GM21526 (cell line): ENCODE data around the gene RTN1.
"Not testable (repeated sequence)": the region's sequence is repeated elsewhere in the genome, so short reads cannot be mapped to it uniquely, and the experiment has no call there.

Source experiments
- ATAC-seq: cut with Tn5 transposase; IDR thresholded peaks from one replicate; pipeline ENCODE4 v1.9.1; 2021; ENCODE audit warnings: moderate library complexity; ENCODE audit not compliant: unreplicated experiment, low FRiP score

Gene RTN1

GRCh38 chr14:59707778-59708561 lies 162.6 kb downstream of the RTN1 start:
- no peak for ATAC-seq

GRCh38 chr14:59705866-59706265 lies 164.7 kb downstream of the RTN1 start:
- ATAC-seq: no peak

GRCh38 chr14:59705245-59705644 lies 165.3 kb downstream of the RTN1 start:
- ATAC-seq: no peak

DNA sequence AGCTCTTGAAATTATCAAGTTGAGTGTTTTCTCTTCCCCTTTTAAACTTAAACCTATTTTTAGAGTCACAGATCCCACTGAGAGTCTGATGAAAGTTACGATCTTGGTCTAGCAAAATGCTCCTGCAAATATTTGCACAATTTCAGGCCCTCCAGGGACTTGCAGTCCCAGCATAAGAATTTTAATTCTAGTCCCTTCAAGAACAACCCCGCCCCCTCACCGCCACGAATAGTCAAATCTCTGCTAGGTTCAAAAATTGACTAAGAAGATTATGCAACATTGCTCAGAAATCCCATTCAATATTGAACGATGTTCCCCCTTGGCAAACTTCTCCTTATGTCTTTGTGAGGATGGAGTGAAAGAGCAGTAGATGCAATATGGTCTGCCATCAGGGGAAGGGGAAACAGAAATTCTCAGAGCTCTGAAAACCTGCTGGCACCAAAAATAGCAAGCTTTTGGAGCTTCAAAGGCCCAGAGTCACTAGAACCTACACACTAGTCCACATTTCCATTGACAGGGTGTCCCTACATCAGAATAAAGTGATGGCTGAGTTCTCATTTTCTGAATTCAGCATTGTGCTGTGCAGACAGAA lies 166.4 kb downstream of the RTN1 start:
- ATAC-seq: no peak

DNA sequence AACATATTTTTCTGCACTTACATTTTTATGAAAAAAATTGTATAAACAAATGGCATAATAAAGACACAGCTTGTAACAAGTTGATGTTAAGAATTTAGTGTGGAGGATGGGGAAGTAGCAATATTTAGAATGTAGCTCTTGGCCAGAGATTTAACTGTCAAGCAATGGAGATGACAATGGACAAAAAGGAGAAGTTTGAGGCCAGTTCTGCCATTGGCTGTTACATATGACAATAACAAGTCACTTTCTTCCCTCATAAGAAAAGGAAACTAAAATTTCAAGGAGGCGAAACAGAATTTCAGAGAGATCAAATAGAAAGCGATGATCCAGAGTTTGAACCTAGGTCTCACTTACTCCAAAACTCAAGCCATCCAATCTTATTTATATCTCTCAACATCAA lies 171.1 kb downstream of the RTN1 start:
- no peak for ATAC-seq

DNA sequence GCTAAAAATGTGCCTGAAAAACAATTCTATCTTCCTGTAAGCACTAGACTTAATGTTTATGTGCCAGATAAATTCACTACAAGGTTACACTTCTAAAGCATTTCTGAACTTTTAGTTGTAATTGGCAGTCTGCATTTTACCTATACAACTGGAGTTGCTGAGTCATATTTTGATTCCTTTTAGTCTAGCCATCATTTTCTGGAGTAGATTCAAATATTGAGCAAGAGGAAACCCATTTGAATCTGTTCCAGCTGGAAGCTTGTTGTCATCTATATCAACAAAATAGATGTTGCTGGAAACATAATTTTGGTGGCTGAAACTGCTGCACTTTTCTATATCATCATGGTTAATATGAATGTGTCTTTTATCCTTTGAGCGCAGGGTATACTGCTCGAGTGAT lies 171.8 kb downstream of the RTN1 start:
- no peak for ATAC-seq

DNA sequence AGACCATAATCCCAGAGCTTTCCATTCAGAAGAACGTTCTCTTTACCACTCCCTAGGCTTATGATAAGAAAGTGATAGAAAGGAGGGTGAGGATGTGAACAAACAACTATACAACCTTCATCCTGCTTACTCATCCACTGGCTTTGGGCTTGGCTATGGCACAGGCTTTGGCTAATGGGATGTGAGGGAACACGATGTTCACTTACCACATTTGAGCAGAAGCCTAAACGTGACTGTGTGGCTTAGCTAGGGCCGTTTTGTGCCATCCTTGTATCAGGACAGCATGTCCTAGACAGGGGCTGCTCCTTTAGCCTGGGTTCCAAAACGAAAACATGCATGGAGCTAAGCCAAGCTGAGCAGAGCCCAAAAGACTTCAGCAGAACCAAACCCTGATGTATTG lies 175.4 kb downstream of the RTN1 start:
- no peak for ATAC-seq

- no peak for ATAC-seq
Measured at GRCh38 chr14:59691266-59691665, 179.3 kb downstream of the RTN1 start.

- no peak for ATAC-seq
Measured at GRCh38 chr14:59690426-59690825, 180.2 kb downstream of the RTN1 start.

DNA sequence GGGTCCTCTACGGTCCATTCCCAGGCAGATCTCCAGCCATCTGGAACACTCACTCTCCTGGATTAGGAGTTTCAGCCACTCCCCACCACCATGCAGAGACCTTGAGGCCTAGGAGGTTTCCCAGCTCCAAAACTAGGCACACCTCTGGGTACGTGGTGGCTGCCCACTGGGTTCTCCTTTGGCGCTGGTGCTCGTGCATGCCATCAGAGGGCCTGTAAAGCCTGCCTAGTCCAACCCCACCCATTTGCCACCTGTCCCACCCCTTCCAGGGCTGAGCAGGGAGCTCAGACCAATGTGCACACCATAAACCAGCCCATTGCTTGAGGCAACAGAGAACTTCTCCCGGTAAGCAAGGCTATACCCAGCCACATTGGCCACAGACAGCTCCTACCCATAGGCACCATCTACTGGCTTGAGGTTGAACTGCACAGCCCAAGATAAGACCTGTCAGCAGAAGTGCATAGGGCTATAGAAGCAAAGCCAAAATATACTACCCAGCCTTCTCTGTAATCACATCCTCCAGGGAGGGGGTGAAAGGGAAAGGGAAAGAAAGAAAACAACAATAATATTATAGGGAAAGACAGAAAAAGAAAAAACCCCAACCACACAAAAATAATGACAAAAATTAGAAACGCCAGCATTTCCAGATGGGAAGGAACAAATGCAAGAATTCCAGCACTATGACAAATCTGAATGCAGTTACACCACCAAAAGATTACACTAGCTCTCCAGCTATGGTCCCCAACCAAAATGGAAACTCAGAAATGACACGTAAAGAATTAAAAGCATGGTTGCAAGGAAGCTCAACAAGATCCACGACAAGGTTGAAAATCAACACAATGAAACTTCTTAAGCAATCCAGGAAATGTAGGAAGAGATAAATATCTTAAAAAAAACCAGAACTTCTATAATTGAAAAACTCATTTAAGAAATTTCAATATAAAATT lies 182.1 kb downstream of the RTN1 start:
- ATAC-seq: peak; percentile 97

DNA sequence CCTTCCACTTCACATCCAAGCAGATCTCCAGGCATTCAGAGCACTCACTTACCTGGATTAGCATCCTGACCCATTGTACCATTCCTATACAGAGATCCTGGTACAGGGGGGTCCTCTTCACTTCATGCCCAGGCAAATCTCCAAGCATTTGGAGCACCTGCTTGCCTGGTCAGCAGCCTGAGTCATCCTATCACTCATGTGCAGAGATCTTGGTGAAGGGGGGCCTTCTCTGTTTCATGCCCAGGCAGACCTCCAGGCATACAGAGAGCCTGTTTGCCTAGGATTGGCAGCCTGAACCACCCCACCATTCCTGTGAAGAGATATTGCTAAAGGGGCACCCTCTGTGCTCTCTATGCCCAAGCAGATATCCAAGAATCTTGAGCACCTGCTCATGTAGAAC lies 182.9 kb downstream of the RTN1 start:
- ATAC-seq: no peak

GRCh38 chr14:59679872-59680271 lies 190.7 kb downstream of the RTN1 start:
- no peak for ATAC-seq

GRCh38 chr14:59678352-59678751 lies 192.2 kb downstream of the RTN1 start:
- no peak for ATAC-seq

DNA sequence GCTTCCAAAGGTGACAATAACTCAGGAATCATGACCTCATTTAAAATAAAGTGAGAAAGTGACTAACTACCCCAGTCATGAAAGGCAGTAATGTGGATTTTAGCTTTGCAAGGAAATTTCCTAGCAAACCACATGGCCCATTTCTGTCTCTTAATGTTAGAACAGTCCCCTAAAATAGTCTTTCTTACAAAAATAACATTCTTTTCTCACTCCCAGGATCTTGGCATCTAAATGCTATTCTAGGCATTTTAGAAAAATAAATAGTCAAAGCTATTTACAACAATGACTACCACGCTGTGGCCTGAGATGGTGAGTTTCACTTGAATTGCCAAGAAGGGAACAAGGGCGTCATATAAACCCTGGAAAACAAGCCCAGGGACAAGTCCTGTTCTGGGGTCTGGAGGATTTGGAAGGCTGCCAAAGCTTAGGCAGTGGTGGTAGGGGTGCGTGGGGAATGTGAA lies 192.8 kb downstream of the RTN1 start:
- ATAC-seq: no peak

DNA sequence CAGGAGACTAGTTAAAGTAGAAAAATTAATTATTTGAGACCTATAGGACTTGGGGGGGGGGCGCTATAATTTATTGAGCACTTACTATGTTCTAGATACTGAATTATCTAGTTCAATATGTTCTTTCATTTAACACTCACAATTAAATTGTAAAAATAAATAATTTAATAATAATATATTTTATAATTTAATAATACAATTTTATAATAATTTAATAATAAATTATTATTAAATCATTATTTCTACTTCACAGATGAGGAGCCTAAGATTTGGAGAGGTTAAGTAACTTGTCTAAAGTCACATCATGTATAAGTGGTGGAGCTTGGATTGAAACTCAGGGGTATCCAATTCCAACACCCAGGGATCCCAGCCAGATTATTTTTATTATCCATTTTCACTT lies 195.2 kb downstream of the RTN1 start:
- ATAC-seq: no peak

- no peak for ATAC-seq
Measured at GRCh38 chr14:59664741-59665140, 205.8 kb downstream of the RTN1 start.

DNA sequence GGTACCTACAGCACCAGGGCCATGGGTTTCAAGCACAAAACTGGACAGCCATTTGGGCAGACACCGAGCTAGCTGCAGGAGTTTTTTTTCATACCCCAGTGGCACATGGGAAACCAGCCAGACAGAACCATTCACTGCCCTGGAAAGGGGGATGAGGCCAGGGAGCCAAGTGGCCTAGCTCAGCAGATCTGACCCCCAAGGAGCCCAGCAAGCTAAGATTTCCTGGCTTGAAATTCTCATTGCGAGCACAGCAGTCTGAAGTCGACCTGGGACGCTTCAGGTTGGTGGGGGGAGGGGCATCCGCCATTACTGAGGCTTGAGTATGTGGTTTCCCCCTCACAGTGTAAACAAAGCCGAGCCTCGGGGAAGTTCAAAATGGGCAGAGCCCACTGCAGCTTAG lies 212.8 kb downstream of the RTN1 start:
- no peak for ATAC-seq

- no peak for ATAC-seq
Measured at GRCh38 chr14:59656473-59656872, 214.1 kb downstream of the RTN1 start.

DNA sequence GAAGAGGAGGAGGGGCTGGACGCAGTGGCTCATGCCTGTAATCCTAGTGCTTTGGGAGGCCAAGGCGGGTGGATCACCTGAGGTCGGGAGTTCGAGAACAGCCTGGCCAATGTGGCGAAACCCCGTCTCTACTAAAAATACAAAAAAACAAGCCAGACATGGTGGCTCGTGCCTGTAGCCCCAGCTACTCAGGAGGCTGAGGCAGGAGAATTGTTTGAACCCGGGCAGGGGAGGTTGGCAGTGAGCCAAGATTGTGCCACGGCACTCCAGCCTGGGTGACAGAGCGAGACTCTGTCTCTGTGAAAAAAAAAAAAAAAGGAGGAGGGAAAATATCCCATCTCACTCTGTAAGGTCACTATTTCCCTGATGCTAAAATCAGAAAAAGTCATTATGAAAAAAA lies 216.4 kb downstream of the RTN1 start:
- not testable (repeated sequence) for ATAC-seq

DNA sequence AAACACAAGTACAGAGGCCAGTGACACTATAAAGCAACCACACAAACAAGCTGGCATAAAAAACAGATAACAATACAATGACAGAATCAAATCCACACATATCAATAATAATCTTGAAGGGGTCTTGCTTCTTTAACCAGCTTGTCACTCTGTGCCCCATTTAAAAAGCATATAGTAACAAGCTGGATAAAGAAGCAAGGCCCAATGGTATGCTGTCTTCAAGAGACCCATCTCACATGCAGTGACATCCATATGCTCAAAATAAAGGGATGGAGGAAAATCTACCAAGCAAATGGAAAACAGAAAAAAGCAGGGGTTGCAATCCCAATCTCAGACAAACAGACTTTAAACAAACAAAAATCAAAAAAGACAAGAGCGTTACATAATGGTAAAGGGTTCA lies 223.7 kb downstream of the RTN1 start:
- not testable (repeated sequence) for ATAC-seq

GRCh38 chr14:59638885-59639284 lies 231.7 kb downstream of the RTN1 start:
- no peak for ATAC-seq
